NCI-H146 treated with DMSO at 0.1 percent for 48 hours (cell line): ENCODE measurements around the gene ADCY2.

Source experiments
- DNase-seq: peaks from one replicate; lab custom pipeline; 2025; ENCODE audit not compliant: unreplicated experiment; lab: John Stamatoyannopoulos, UW

ADCY2 gene

DNA sequence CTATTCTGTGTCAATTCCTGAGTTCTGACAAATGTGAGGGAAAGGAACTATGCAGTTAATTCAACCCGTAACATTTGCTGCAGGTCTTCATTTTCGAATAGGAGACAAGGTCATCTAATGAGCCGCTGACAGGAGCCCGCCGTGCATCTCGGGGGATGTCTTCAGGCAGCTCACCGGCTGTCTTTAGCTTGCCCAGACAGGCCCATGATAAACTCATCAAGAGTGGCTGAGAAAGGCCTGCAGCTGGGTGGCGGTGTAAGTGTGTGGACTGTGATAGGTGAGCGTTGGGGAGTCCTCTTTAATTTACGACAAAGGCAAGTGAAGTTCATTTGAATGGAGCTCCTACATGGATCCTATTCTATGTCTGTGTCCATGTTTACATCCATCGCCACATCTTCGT, 190.5 kb downstream of the ADCY2 start:
- DNase-seq = no peak

DNA sequence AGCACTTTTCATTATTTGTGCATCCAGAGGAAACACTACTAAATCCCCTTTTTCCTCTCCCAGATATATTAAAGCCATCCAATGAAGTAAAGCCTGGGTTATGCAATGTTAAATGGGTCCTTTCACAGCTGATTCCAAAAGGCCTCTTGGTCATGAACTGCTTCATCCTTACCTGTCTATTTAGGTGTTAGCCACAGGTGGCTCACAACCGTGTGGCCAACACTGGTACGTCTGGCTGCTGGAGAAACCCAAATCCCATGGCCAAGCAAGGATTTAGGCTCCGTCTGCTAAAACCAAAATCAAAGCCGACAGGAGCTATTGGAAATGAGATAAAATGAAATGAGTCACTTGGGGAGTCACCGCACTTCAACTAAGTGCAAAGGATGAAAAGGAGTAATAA, 193.9 kb downstream of the ADCY2 start:
- DNase-seq = no peak

DNA sequence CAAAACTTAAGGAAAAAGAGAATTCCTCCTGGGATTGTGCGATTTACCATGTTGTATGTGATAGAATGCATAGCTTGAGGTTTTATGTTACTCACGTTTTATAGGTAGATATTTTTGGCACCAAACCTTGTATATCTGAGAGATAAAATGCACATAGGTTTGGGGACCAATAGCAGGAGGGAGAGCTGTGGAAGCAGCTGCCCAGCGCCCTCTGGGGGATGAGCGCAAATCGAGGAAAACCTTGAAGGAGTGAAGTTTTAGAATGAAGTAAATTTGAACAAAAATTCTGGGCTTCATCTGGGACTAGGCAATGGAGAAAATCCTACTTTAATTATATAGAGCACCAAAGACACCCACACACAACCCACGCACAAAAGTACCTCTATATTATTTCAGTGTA, 197.0 kb downstream of the ADCY2 start:
- DNase-seq = no peak

DNA sequence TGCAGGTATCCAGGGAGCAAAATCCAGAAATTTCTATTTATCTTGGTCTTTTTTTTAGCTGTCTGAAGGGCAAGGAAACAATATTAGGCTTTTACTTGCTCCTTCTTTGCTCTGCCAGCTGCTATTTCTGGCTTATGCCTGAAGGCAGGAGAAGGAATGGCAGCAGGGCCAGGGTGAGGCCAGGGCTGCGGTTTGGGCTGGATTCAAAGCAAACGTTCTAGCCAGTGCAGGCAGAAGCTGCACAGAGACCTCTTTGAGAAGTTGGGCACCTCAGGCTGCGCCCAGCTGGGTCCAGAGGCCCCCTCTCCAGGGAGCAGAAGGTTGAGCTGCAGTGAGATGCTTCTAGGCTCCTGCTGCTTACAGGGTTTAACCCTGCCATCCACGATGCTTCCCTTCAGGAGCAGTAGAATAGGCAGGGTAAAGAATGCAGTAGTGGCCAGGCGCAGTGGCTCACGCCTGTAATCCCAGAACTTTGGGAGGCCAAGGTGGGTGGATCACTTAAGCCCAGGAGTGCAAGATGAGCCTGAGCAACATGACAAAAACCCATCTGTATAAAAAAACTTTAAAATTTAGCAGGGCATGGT, 201.2 kb downstream of the ADCY2 start:
- no peak for DNase-seq

DNA sequence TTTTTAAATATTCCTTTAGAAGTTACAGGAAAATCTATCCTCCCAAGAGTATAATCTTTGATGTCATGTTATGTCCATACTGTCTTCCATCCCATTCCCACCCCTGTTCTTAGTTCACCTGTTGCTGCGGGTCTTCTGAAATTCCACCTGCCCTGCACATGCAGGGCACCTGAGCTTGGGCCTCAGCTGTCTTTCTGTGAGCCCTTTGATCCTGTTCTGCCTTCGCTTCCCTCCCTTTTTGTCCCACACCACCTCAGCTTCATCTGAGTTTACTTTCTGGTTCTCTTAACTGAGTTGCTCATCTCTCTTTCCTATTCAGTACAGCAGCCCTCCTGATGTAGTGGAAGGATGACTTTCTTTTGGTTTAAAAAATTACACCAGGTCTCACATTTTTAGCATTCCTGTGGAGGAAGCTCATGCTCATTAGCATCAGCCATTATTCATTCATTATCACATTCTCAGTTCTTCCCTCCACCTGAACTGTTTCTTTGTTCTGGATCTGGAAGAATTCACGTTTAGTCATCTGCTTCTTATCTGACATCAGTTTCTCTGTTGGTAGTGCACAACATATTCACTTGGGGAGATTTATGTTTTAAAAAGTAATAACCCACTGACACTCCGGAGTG, 211.0 kb downstream of the ADCY2 start:
- DNase-seq = no peak

DNA sequence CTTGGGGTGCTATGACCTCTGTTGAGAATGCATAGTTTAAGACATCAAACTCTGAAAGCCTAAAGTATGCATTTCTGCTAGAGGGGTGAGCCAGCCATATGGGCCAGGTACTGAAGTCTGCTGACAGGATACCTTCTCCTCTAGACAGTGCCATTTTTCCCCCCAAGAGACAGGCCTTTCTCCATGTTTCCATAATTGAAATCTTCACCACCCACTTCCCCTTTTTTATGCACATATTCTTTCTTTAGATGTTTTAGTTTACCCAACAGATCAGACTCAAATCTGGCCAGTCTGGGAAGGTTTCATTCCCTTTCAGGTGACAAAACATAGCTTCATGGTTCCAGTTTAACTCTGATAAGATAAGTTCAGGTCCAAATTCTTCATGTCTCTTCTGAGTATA, 212.8 kb downstream of the ADCY2 start:
- DNase-seq = no peak

DNA sequence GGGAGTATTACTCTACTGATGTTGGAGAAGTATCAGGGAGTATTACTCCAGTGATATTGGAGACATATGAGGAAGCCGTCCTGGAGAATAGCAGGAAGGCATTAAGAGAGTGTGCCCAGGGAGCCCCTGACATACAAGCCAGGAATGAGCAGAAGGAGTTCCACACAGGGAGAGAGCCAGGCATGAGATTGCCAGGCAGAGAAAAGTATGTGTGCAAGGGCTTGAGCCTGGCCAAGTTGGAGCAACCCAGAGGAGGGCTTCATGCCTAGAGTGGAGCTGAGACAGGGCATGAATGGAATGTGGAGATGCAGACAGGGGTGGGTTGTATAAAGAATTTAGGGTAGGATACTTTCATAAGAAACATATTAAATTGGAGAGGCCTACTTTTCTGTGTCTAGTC, 213.8 kb downstream of the ADCY2 start:
- DNase-seq = no peak

DNA sequence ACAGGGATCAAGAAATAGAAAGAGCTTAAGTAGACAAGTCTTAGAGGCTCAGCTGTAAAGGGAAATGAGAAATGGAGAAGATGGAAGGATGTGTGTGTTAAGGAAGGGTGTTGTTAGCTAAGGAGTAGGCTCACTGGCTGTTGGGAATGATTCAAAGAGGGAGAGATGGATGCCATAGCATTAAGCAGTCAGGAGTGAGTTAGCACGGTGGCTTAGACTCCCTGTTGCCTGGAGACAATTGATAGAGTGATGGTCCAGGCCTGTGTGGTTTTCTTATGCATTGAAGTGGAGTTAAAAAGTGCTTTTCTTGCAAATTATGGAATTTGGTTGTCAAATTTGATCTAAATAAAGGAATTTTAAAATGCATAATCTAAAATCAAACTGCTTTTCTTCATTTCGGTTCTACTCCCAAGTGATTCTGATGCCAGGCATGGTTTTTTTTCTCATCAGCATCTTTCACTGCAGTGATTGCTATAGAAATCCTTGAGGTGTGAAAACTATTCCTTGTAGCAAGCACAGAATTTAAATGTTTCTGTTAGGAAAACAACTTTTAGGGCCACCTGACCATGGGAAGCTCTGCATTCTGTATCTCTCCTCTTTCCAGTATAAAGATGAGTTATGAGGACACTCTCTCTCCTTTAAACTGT, 214.7 kb downstream of the ADCY2 start:
- no peak for DNase-seq

DNA sequence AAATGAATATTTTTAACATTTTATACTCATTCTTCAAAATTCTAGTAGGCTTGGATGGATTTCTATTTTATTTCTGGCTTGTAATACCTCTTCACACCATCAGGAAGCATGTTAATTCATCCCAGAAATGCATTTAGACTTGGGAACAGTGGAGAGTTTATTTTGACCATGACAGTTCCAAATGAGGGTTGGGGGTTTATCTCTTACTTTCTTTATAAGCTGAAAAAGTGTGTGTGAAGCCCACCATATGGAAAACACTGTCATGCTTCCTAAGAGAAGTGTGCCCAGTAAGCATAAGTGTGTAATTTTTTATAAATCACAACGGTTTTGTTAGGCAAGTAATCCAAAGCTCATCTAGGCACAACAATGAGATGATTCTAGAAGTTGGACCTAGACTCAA, 215.6 kb downstream of the ADCY2 start:
- DNase-seq = no peak

DNA sequence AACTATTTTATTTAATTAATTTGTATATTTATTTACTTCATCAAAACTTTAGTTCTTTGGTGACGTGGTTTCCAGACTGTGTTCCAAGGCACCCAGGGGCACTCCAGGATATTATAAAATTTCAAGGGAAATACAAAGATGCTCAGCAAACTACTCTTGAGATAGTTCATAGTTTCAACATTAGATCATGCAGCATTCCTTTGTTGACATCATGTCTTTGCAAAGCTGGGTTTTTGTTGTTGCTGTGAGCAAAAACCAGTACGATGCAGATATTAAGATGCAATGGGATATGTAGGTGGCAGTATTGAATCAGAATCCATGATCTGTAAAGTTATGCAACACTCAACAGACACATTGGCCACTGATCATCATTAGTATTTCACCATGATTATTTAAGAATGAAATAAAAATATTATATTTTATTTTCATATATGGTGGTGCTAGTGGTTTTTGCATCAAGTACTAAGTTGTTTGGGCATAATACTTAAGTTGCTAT, 219.7 kb downstream of the ADCY2 start:
- no peak for DNase-seq

DNA sequence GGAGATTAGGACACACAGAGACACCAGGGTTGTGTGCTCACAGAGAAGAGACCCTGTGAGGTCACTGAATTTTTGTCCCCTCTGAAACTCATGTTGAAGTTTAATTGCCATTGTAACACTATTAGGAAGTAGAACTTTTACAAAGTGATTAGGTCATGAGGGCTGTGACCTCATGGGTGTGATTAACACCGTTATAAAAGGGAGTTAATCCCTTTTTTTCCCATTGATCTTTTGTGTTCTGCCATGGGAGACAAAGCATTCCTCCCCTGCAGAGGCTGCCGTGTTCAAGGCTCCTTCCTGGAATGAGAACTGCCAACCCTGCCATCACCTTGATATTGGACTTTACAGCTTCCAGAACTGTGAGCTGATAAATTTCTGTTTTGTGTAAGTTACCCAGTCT, 221.0 kb downstream of the ADCY2 start:
- no peak for DNase-seq

DNA sequence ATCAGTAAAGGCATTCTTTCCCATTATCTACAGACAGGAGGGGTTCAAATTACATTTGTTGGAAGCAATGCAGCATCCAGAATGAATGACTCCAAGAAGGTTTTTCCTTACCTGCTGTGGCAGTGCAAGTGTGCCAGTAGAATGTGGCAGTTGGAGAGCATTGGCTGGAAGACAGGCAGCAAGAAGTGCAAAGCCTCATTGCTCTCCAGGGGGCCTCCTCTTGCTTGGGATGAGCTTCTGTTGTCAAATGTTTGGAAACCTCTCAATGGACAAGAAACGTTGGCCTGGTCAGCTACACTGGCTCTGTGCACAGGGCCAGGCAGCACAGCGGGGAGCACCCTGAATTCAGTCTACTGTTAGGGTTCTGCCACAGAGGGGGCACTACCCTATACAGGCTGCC, 226.6 kb downstream of the ADCY2 start:
- no peak for DNase-seq

DNA sequence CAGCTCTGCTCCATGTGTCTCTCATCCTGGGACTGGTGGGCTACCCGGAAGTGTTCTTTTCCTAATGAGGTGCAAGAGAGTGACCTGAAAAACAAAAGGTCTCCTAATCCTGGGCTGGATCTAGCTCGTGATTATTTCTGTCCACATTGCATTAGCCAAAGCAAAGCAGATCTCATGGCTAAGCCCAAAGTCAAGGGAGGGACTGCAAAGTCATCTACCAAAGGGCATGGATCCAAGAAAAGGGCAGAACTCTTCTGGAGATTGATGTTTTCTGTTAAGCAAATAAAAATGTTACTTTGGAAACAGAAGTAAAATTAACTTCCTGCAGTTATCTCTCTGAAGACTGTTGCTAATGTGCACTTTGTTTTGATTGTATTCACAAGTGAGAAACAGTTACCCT, 229.8 kb downstream of the ADCY2 start:
- no peak for DNase-seq

DNA sequence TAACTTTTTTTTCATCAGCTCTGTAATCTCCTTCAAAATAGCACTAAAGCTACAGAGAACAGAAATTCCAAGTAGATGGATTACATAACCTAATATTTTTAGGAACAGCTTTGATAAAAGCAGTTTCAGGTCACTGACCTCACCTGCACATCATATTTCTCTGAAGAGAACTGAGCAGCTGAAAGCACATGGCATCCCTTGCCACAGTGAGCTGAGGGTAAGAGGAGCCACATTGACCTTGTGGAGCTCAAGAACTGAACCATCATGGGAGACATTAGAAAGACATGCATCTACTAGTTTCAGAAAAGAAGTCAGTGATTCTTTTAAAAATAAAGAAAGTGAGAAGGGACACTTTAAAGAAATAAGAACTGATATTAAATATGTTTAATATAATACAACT, 232.3 kb downstream of the ADCY2 start:
- no peak for DNase-seq

DNA sequence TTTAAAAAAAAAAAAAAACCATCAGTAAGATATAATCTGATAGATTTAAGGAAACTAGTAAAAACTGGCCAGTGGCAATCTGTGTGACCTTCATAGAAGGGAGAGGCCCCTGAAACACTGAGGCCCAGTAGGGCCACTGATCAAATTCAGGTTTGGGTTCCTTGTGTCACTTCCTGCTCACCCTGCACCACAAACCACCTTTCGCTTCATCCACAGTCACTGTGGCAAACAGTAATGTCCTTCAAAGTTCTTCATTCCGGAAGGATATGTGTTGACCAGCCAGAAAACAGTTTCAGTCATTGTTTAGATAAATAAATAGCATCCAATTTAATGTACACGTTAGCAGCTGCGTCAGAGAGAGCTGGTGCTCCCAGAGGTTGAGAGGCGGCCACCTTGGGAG, 232.9 kb downstream of the ADCY2 start:
- DNase-seq = no peak

DNA sequence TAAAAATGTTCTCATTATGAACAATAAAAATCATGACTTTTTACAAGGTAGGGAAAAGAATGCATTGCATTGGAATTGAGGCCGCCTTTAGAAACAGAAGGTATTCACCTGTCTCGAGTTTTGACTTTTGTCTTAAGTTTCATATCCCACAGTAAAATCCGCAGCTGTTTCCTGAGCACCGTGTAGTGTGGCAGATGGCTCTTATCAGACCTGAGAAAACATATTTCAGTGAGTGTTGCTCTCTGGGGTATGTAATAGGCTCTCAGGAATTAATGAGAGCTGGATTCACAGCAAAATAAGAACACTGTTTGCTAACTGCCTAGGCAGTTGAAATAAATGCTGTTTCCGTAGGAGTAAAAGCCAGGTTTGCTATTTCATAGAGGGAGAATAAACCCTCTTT, 233.6 kb downstream of the ADCY2 start:
- DNase-seq = no peak

DNA sequence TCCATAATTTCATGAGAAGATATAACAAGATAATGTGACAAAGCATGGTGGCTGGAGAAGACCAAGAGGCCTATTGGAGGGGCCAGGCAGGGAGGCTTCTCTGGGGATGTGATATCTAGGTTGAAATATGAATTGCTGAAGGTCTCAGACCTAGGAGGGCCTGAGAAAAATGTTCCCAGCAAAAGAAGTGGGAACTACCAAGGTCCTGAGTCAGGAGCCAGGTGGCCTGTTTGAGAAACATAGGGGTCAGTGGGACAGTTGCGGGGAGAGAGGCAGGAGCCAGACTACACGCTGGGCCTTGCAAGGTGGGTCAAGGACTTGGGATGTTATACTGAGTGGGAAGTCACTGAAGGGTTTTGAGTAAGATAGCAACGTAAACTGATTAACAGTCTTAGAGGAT, 238.9 kb downstream of the ADCY2 start:
- no peak for DNase-seq

DNA sequence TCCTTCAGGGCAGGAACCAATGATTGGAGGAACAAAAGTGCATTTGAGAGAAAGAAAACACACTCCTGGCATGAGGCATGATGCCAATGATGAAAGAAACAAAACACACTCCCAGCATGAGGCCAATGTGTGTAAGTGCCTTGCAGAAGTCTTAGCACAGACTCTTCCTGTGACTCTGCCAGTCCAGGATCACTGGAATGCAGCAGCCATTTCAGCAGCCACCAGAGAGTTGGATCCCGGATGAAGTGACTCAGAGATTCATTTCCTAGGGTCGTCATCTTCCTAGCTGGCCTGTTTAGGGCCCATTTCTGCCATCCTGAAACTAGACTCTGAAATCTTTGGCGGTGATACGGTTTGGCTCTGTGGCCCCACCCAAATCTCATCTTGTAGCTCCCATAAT, 242.5 kb downstream of the ADCY2 start:
- no peak for DNase-seq

DNA sequence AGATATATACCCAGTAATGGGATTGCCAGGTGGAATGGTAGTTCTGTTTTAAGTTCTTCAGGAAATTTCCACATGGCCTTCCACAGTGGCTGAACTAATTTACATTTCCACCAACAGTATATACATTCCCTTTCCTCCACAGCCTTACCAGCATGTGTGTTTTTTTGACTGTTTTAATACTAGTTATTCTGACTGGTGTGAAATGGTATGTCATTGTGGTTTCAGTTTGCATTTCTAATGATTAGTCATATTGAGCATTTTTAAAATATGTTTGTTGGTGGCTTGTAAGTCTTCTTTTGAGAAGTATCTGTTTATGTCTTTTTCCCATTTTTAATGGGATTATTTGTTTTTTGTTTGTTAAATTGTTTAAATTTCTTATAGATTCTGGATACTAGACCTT, 246.1 kb downstream of the ADCY2 start:
- no peak for DNase-seq

DNA sequence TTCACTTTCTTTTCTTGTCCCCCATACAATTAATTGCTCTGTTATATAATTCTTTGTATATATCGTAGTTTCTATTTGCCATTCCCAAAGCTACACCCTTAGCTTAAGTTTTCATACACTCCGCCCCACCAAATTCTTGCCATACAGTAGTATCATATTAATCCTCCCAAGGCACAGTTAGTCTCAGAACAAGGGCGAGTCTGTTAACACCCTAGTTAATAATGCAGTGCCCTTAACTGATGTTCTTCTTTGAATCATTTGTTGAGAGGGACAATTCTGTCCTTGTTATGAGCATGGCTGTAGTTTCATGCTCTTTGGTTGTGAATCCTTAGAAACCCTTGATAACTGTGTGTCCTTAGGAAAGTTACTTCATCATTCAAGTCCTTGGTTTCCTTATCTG, 248.8 kb downstream of the ADCY2 start:
- DNase-seq = no peak

DNA sequence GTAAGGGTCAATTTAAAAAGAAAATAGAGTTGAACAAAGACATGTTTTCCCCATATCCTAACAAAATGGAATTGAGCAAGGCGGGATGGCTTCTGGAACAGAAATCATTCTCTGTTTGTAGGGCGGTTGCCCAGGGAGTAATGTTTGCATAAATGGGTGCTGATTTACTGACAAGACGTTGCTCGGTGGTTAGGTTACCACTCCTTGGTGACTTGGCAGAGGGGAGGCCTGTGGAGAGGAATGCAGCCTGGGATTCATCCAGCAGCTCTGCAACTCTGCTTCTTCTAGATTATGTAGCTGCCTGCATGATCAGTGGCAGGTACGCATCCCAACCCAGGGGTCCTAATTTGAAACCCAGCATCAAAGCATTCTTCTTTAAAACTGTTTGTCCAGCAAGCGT, 254.8 kb downstream of the ADCY2 start:
- no peak for DNase-seq

DNA sequence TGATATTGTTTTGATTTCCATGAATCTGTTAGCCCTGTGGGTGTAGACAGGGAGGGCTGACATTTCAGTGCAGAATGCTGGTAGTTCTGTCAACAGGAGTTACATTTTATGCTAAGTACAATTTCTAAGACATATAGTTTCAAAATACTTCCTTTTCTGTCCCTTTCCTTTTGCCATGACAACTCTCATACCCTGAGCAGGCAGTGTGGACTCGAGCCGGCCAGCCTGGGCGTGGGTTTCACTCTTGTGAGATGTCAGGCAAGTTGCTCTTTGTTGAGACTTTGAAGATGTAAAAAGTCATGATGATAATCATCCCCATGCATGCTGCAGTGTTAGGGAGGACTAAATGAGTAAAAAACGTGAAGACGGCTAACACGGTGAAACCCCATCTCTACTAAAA, 257.1 kb downstream of the ADCY2 start:
- DNase-seq = no peak

DNA sequence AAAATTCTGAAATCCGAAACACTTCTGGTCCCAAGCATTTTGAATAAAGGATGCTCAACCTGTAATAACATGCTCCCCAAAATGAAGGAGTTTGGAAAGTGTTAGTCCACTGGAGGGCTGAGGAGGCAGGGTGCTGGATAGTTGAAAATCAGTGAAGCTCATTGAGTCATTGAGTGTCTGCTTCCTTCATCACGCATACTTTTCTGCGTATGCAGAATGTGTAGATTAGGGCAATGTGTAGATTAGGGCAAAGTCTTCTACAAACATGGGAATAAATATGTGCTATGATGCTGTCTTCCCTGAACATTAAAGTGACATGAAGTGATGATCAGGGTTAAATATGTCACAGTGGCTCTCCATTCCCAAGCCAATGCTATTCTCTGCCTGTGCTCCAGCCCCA, 261.2 kb downstream of the ADCY2 start:
- no peak for DNase-seq
